K562 (cell line): ENCODE measurements around the gene DNER. TPM values are rescaled to one million over a fixed set of nuclear protein-coding genes. Genes with fewer than 3 reads are reported as not detected.

Experiments used
- ATAC-seq: fragments of 200-7000 bp; cut with Tn5 transposase; 3 replicates; pipeline ENCODE4 v1.9.1; 2020; ENCODE audit warnings: moderate library complexity
- BruUV-seq: library from RNA; stranded (reverse); fragments of 400-500 nt; replicated peaks from 2 replicates; lab custom pipeline; 2021; lab: Mats Ljungman, UMichigan
- CTCF ChIA-PET: fragments of 300-600 bp; formaldehyde crosslinking; extraction: SDS; loops from one replicate; lab custom pipeline; 2021; ENCODE audit warnings: low intra/inter-chr PET ratio; lab: Yijun Ruan, JAX
- POLR2A ChIA-PET: fragments of 300-600, 350-650 bp; sonication (Branson Sonifier 250); formaldehyde crosslinking; extraction: SDS; loops from one replicate; lab custom pipeline; 2021; ENCODE audit warnings: antibody characterized with exemption, inconsistent platforms; lab: Yijun Ruan, JAX
- DNase-seq, 4 experiments: peaks; one replicate each; pipeline versions ENCODE4 v3.0.0 to v3.0.0-alpha.2; 2011 to 2018; ENCODE audit warnings: low spot score in 3 of 4, mixed read lengths in 3 of 4; ENCODE audit errors: extremely low read depth in 1 of 4
- FAIRE-seq: peaks from 2 replicates; lab custom pipeline; 2011; peaks lifted over from hg19 to GRCh38; lab: Jason Lieb, UNC
- H2AFZ ChIP-seq: 2 replicates; pipeline ENCODE4 v1.6.0; 2011; ENCODE audit warnings: low read depth, low read length, control low read depth, inconsistent platforms
- H3K27ac ChIP-seq: fragments of 200-600 bp; 3 replicates; pipeline ENCODE4 v1.8.0; 2011; ENCODE audit warnings: low read depth, mild to moderate bottlenecking, control low read depth, inconsistent platforms, low read length, moderate library complexity, mixed read lengths; ENCODE audit errors: extremely low read depth
- H3K27me3 ChIP-seq, 2 experiments: fragments of 300-600 bp in 1 of 2; 2 replicates in 1 of 2; 3 replicates in 1 of 2; pipeline versions ENCODE4 v1.6.0 to v1.8.0; 2011; ENCODE audit warnings: inconsistent platforms in 2 of 2, low read length in 2 of 2, mild to moderate bottlenecking in 1 of 2, mixed read lengths in 1 of 2, moderate library complexity in 1 of 2; ENCODE audit not compliant: control insufficient read depth in 2 of 2, insufficient read depth in 2 of 2
- H3K36me3 ChIP-seq: fragments of 300-600 bp; 3 replicates; pipeline ENCODE4 v1.8.0; 2011; ENCODE audit warnings: mild to moderate bottlenecking, low read length, inconsistent platforms; ENCODE audit not compliant: control insufficient read depth, insufficient read depth
- H3K4me1 ChIP-seq, 2 experiments: fragments of 200-600 bp in 1 of 2; replicated peaks in 1 of 2; 2 replicates in 1 of 2; 3 replicates in 1 of 2; pipeline versions ENCODE4 v1.5.1 to v1.8.0; 2011; ENCODE audit warnings: inconsistent platforms in 2 of 2, low read length in 2 of 2, mild to moderate bottlenecking in 1 of 2, mixed read lengths in 1 of 2, moderate library complexity in 1 of 2; ENCODE audit not compliant: control insufficient read depth in 2 of 2, insufficient read depth in 2 of 2
- H3K4me2 ChIP-seq: 2 replicates; pipeline ENCODE4 v1.6.1; 2011; ENCODE audit warnings: low read length, control low read depth, inconsistent platforms, mixed read lengths; ENCODE audit not compliant: insufficient read depth
- H3K4me3 ChIP-seq: fragments of 200-600 bp; sonication (generic), shearing (Covaris generic); 2 replicates; pipeline ENCODE4 v1.5.1; 2016; ENCODE audit warnings: control low read depth, inconsistent platforms
- H3K79me2 ChIP-seq: fragments of 200-600 bp; 3 replicates; pipeline ENCODE4 v1.8.0; 2011; ENCODE audit warnings: low read length, inconsistent platforms; ENCODE audit not compliant: control insufficient read depth, insufficient read depth
- H3K9ac ChIP-seq, 2 experiments: 2 replicates each; pipeline versions ENCODE4 v1.6.0 to v1.6.1; 2011; ENCODE audit warnings: low read depth in 2 of 2, low read length in 2 of 2, control low read depth in 1 of 2, inconsistent platforms in 1 of 2, mild to moderate bottlenecking in 1 of 2, mixed read lengths in 1 of 2; ENCODE audit not compliant: insufficient read depth in 1 of 2
- H3K9me1 ChIP-seq: one replicate; pipeline ENCODE4 v1.6.0; 2011; ENCODE audit warnings: inconsistent platforms, mild to moderate bottlenecking, low read length, moderate library complexity; ENCODE audit not compliant: control insufficient read depth, insufficient read depth
- H3K9me3 ChIP-seq: replicated peaks from 2 replicates; pipeline ENCODE4 v1.5.1; 2011; ENCODE audit warnings: low read depth, low read length, inconsistent platforms; ENCODE audit not compliant: control insufficient read depth, insufficient read depth
- H4K20me1 ChIP-seq: replicated peaks from 2 replicates; pipeline ENCODE4 v1.6.1; 2011; ENCODE audit warnings: low read length, inconsistent platforms, mixed read lengths; ENCODE audit not compliant: control insufficient read depth, insufficient read depth
- ARNT ChIP-seq, 2 experiments: fragments of 450-650 bp; IDR thresholded peaks; 2 replicates each; pipeline ENCODE4 v1.6.1; 2016; ENCODE audit warnings: mild to moderate bottlenecking in 1 of 2
- EP400 ChIP-seq: fragments of 450-650 bp; IDR thresholded peaks from 2 replicates; pipeline ENCODE4 v1.6.1; 2017; ENCODE audit warnings: antibody characterized with exemption, mild to moderate bottlenecking, moderate library complexity
- ESRRA ChIP-seq: fragments of 450-650 bp; IDR thresholded peaks from 2 replicates; pipeline ENCODE4 v1.6.1; 2014; ENCODE audit warnings: low read depth, mild to moderate bottlenecking, moderate library complexity, borderline replicate concordance
- MYNN ChIP-seq, 2 experiments: sonication (generic); formaldehyde crosslinking in 1 of 2; IDR thresholded peaks; 2 replicates each; pipeline versions ENCODE4 v1.5.0 to v1.6.1; 2016 to 2020; ENCODE audit warnings: antibody characterized with exemption in 1 of 2, missing genetic modification reagents in 1 of 2
- PHF21A ChIP-seq: fragments of 450-650 bp; IDR thresholded peaks from 2 replicates; pipeline ENCODE4 v1.6.1; 2017; ENCODE audit warnings: low read depth, borderline replicate concordance
- SETDB1 ChIP-seq: IDR thresholded peaks from one replicate; pipeline ENCODE4 v1.6.1; 2012; ENCODE audit warnings: low read length, control low read depth, inconsistent platforms
- ZC3H4 ChIP-seq: sonication (generic); formaldehyde crosslinking; IDR thresholded peaks from 2 replicates; pipeline ENCODE4 v1.9.0; 2021; ENCODE audit warnings: missing genetic modification reagents, borderline replicate concordance
- ZNF766 ChIP-seq: fragments of 200-800 bp; sonication (Bioruptor generic); conservative IDR thresholded peaks from 2 replicates; pipeline ENCODE4 v1.6.1; 2016; ENCODE audit warnings: missing genetic modification characterization, missing compliant biosample characterization
- WGBS: fragments of 100-300 bp; shearing (Covaris generic); methylation state at CpG from one replicate; pipeline ENCODE4 v1.1.6; 2016; ENCODE audit warnings: low coverage, mixed read lengths; ENCODE audit not compliant: insufficient coverage; ENCODE audit errors: missing lambda C conversion rate; 5-methylcytosine and 5-hydroxymethylcytosine counted together
- in situ Hi-C: fragments of 300-500 bp; cut with MboI; formaldehyde crosslinking; loops from 4 replicates; pipeline ENCODE4 v1.15.0; 2018; ENCODE audit warnings: inconsistent platforms, mixed read lengths
- intact Hi-C: fragments of 100-400 bp; cut with micrococcal nuclease; formaldehyde crosslinking; loops from 2 replicates; pipeline ENCODE4 v1.14.2; 2022
- polyA plus RNA-seq, 8 experiments: library from polyadenylated mRNA; depleted of rRNA in 4 of 8; stranded (reverse) in 5 of 8; unstranded in 3 of 8; fragments of >200 nt; fragmentation: Nextera tagmentation in 2 of 8; fragmentation: Illumina TruSeq in 1 of 8; extraction: Ambion mirVana in 2 of 8; extraction: Trizol in 1 of 8; gene quantifications; 2 replicates each; pipeline versions ENCODE4 v1.2.1 to v1.2.3, GENCODE V29; 2011 to 2014; ENCODE audit warnings: inconsistent platforms in 1 of 8, missing spikeins in 1 of 8
- total RNA-seq, 7 experiments: library from RNA; depleted of rRNA in 6 of 7; stranded (reverse); fragments of >200 nt in 6 of 7; fragmentation: Illumina TruSeq in 2 of 7; extraction: Trizol in 2 of 7; gene quantifications; 2 replicates each; pipeline versions ENCODE4 v1.2.1 to v1.2.3, GENCODE V29; 2011 to 2021; ENCODE audit warnings: low replicate concordance in 1 of 7

Gene DNER
- total and polyA plus RNA-seq, 9 of the 15 experiments (the other 6 are each of a cell fraction or from before 2014, with no cell fraction given), result not detected

DNA sequence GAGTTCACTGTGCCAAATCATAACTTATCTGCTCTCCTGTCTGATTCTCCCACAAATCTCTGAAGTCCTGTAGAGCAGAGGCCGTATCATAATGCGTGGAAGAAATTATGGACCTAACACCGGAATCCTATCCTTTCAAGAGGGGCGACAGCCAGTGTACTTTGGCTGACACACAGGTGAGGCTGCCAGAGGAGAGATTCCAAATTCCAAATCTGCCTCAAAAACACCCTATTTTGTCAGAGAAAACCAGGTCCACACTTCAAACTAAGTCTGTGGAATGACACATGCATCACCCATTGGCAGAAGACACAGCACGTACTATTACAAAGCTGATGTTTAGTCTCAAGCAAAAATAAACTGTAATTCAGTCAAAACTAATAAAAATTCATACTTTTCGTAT is 304.1 kb downstream of the DNER start:
- 0% methylated on average over 6 of the region's 6 CpGs for WGBS

DNA sequence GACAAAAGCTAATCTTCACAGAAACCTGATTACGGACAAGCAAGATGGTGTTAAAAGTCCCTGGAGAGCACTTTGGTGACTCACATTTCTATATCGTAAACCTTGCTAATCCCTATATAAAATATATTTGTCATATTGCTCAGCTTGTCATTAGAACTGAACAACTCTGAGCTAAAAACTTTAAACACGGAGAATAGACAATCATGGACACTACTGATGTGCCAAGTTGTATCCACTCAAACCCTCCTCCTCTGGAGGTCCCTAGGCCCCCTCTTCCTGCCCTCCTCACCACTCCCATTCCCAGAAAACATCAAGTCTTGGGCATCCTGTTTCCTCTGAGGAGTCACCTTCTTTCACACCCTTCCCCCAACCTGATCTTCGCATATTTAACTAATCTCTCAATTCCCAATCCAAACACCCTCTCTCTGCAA is 304.6 kb downstream of the DNER start:
- H3K9me3 ChIP-seq, result no peaks in the 10 kb centered on the region
- ATAC-seq (no peak), DNase-seq (no peak), FAIRE-seq (no peak)
- H3K27me3 ChIP-seq, result no peaks in the 10 kb centered on the region
- TF ChIP-seq PHF21A, result no peak
- no peak for TF ChIP-seq EP400
- TF ChIP-seq ZC3H4, result no peak
- no peak for TF ChIP-seq ARNT (IDR thresholded peaks at IDR 0.05)
- TF ChIP-seq MYNN (IDR thresholded peaks at IDR 0.05), result no peak
- TF ChIP-seq MYNN (CRISPR knock-in tag; IDR thresholded peaks at IDR 0.05), result no peak
- no peak for TF ChIP-seq ESRRA
- no peaks in the 10 kb centered on the region for H3K9me1 ChIP-seq
- POLR2A ChIA-PET, result no interaction called here
- H3K36me3 ChIP-seq, result no peaks in the 10 kb centered on the region
- H3K4me1 ChIP-seq, result no peaks in the 10 kb centered on the region
- no peak overlapping the region for H2AFZ ChIP-seq
- no peak overlapping the region for H3K9ac ChIP-seq
- H3K27ac ChIP-seq, result no peak overlapping the region
- no peak overlapping the region for H3K4me2 ChIP-seq
- CTCF ChIA-PET, result no interaction called here
- intact Hi-C loops, result no loop called here
- in situ Hi-C loops, result no loop called here
- no peaks in the 10 kb centered on the region for H4K20me1 ChIP-seq
- 0% methylated on average over 4 of the region's 4 CpGs for WGBS
- H3K79me2 ChIP-seq, result no peaks in the 10 kb centered on the region
- BruUV-seq, result no TSS peak
- H3K4me3 ChIP-seq, result no peak overlapping the region

More for the DNA sequence above, 304.1 kb downstream of the DNER start:
- H3K27me3 ChIP-seq, result no peaks in the 10 kb centered on the region
- no peaks in the 10 kb centered on the region for H3K9me3 ChIP-seq
- DNase-seq, result no peak
- no peak for ATAC-seq
- TF ChIP-seq ZNF766 (CRISPR knock-in tag) (no peak), SETDB1 (no peak)
- ChIA-PET POLR2A (no interaction called here), CTCF (no interaction called here)
- H3K4me2 ChIP-seq, result no peak overlapping the region
- H3K4me3 ChIP-seq, result no peak overlapping the region
- no peaks in the 10 kb centered on the region for H4K20me1 ChIP-seq
- FAIRE-seq, result no peak
- no peaks in the 10 kb centered on the region for H3K36me3 ChIP-seq
- no peak overlapping the region for H2AFZ ChIP-seq
- H3K9ac ChIP-seq, result no peak overlapping the region
- in situ Hi-C loops, result no loop called here
- no peaks in the 10 kb centered on the region for H3K79me2 ChIP-seq
- no peaks in the 10 kb centered on the region for H3K9me1 ChIP-seq
- no peak overlapping the region for H3K27ac ChIP-seq
- no TSS peak for BruUV-seq
- intact Hi-C loops, result no loop called here
- H3K4me1 ChIP-seq, result no peaks in the 10 kb centered on the region
